NCI-H1930 (cell line): ENCODE measurements around the gene DNER.
"Not testable (repeated sequence)": the region's sequence is repeated elsewhere in the genome, so short reads cannot be mapped to it uniquely, and the experiment has no call there.

Experiments
- DNase-seq, 2 experiments: peaks; one replicate each; lab custom pipeline; 2025; lab: John Stamatoyannopoulos, UW

DNER gene

GRCh38 chr2:229620289-229620688 lies 94.1 kb downstream of the DNER start:
- no peak for DNase-seq

GRCh38 chr2:229616433-229616832 lies 97.9 kb downstream of the DNER start:
- no peak for DNase-seq

GRCh38 chr2:229614021-229614420 lies 100.3 kb downstream of the DNER start:
- DNase-seq, result not testable (repeated sequence)

GRCh38 chr2:229612384-229612971 lies 101.9 kb downstream of the DNER start:
- DNase-seq, result no peak

GRCh38 chr2:229611360-229611759 lies 103.0 kb downstream of the DNER start:
- DNase-seq, result no peak

- DNase-seq, result no peak
These were observed 103.5 kb downstream of the DNER start for GRCh38 chr2:229610872-229611271.

- no peak for DNase-seq
These were observed 104.0 kb downstream of the DNER start for GRCh38 chr2:229610333-229610732.

GRCh38 chr2:229601936-229602335 lies 112.4 kb downstream of the DNER start:
- no peak for DNase-seq

GRCh38 chr2:229601396-229601795 lies 113.0 kb downstream of the DNER start:
- no peak for DNase-seq

GRCh38 chr2:229598227-229598626 lies 116.1 kb downstream of the DNER start:
- no peak for DNase-seq

GRCh38 chr2:229596796-229597195 lies 117.6 kb downstream of the DNER start:
- no peak for DNase-seq

GRCh38 chr2:229591611-229592010 lies 122.7 kb downstream of the DNER start:
- DNase-seq, result no peak

- DNase-seq, result peak; percentile 19 to 53
These were observed 127.3 kb downstream of the DNER start for GRCh38 chr2:229586746-229587705.

- no peak for DNase-seq
These were observed 128.3 kb downstream of the DNER start for GRCh38 chr2:229586012-229586411.

- no peak for DNase-seq
These were observed 132.2 kb downstream of the DNER start for GRCh38 chr2:229582151-229582550.

- no peak for DNase-seq
These were observed 136.1 kb downstream of the DNER start for GRCh38 chr2:229578052-229578846.

GRCh38 chr2:229575569-229576315 lies 138.6 kb downstream of the DNER start:
- no peak for DNase-seq

- no peak for DNase-seq
These were observed 141.7 kb downstream of the DNER start for GRCh38 chr2:229572507-229573271.

GRCh38 chr2:229571243-229571642 lies 143.1 kb downstream of the DNER start:
- no peak for DNase-seq

- DNase-seq, result no peak
These were observed 148.0 kb downstream of the DNER start for GRCh38 chr2:229566370-229566769.

- no peak for DNase-seq
These were observed 150.0 kb downstream of the DNER start for GRCh38 chr2:229564300-229564907.
